GM19455 (cell line): ENCODE data around the gene TRO.

Experiments
- ATAC-seq: cut with Tn5 transposase; IDR thresholded peaks from one replicate; pipeline ENCODE4 v1.9.1; 2021; ENCODE audit not compliant: unreplicated experiment

Gene TRO, protein sequence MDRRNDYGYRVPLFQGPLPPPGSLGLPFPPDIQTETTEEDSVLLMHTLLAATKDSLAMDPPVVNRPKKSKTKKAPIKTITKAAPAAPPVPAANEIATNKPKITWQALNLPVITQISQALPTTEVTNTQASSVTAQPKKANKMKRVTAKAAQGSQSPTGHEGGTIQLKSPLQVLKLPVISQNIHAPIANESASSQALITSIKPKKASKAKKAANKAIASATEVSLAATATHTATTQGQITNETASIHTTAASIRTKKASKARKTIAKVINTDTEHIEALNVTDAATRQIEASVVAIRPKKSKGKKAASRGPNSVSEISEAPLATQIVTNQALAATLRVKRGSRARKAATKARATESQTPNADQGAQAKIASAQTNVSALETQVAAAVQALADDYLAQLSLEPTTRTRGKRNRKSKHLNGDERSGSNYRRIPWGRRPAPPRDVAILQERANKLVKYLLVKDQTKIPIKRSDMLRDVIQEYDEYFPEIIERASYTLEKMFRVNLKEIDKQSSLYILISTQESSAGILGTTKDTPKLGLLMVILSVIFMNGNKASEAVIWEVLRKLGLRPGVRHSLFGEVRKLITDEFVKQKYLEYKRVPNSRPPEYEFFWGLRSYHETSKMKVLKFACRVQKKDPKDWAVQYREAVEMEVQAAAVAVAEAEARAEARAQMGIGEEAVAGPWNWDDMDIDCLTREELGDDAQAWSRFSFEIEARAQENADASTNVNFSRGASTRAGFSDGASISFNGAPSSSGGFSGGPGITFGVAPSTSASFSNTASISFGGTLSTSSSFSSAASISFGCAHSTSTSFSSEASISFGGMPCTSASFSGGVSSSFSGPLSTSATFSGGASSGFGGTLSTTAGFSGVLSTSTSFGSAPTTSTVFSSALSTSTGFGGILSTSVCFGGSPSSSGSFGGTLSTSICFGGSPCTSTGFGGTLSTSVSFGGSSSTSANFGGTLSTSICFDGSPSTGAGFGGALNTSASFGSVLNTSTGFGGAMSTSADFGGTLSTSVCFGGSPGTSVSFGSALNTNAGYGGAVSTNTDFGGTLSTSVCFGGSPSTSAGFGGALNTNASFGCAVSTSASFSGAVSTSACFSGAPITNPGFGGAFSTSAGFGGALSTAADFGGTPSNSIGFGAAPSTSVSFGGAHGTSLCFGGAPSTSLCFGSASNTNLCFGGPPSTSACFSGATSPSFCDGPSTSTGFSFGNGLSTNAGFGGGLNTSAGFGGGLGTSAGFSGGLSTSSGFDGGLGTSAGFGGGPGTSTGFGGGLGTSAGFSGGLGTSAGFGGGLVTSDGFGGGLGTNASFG (N-terminal part only)

DNA sequence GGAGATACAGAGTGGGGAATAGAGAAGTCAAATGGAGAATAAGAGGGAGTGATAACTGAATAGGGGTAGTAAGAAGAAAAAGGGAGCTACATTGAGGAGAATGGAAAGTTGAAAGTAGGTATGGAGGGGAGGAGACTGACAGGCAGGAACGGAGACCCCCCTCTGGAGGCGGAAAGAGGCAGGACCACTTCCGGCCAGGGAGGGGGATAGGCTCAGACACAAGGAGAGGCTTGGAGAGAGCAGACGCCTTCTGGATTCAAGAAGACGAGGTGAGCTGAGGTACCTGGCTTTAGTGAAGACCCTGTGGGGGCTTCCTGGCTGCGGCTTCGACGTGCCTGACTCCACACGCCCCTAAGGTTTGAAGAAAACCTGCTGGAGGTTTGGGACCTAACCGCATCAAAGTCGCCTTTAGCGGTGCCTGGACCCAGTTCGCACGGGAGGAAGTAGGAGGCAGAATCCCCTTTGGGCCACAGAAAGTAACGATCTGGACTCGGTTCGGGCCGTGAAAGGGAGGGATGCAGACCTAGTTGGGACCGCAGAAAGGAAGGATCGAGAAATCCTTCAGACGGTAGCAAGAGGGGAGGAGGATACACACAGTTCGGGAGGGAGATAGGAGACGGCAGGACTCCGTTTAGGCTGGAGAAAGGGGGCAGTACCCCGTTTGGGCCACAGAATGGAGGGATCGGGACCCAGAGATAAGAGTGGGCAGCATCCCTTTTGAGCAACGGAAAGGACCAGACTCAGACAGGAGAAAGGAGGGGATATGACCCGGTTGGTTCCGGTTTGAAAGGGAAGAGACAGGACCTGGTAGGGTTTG is at the start of gene TRO:
Gene TRO (plus strand): TSS at position 215 of the 817 bp plus-strand sequence. CDS start 1,423 bp downstream, outside the sequence.
- ATAC-seq, result no peak

DNA sequence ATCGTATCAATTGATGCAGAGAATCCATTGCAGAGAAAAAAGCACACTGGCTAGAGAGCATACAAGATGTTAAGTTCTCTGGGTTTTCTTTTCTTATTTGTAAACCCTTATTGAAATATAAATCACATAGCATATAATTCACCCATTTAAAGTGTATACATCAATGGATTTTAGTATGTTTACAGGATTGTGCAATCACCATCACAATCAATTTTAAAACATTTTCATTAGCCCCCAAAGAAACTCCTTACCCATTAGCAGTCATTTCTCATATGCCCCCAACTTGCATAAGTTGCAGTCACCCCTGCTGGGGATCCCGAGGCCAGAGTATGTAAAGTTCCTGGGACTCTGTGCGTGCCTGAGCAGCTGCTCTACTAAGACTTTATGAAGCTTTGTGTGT is 34.9 kb upstream of the TRO start:
- no peak for ATAC-seq

DNA sequence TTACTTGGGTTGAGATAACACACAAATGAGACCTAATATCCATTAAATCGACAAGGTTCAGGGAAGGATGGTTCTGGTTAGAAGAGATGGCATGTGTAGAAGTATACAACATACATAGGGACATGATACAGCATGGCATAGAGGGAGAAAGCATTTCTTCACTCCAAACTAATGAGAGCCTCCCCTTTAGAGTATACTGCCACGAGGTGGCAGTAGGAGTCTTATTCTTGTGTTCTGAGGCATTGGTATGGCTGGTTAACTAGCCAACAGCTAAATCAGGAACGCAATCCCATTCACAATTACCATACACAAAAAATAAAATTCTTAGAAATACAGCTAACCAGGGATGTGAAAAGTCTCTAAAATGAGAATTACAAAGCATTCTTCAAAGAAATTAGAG is 29.1 kb upstream of the TRO start:
- no peak for ATAC-seq

DNA sequence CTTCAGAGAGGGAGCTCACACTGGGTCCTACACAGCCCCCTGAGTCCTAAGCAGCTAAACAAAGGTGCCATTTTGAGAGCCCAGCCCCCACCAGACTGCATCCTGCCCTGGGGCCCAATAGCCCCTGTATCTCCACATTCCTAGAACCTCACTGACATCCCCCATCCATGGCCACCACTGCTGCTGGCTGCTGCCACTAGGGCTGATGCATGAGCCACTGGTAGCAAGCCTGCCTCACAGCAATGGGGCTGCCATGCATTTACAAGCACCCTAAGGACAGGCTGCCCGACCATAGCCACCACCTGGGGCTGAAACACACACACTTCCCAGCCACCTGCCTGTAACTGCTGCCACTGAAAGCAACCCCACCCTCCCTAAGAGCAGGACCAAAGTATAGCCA is 26.5 kb upstream of the TRO start:
- no peak for ATAC-seq

DNA sequence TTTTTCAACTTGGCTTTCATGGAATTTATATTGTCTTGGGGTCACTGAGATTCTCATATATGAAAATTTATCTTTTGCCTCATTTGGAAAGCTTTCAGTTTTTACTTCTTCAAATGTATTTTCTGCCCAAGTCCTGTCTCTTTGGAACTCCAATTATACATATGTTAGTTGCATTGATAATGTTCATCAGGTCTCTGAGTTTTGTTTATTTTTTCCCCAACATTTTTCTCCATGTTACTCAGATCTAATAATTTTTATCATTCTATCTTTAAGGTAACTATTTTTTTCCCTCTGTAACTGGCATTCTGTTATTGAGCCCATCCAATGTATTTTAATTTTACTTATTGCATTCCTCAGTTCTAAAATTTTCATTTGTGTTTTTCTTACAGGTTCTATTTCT is 10.7 kb upstream of the TRO start:
- ATAC-seq, result no peak

DNA sequence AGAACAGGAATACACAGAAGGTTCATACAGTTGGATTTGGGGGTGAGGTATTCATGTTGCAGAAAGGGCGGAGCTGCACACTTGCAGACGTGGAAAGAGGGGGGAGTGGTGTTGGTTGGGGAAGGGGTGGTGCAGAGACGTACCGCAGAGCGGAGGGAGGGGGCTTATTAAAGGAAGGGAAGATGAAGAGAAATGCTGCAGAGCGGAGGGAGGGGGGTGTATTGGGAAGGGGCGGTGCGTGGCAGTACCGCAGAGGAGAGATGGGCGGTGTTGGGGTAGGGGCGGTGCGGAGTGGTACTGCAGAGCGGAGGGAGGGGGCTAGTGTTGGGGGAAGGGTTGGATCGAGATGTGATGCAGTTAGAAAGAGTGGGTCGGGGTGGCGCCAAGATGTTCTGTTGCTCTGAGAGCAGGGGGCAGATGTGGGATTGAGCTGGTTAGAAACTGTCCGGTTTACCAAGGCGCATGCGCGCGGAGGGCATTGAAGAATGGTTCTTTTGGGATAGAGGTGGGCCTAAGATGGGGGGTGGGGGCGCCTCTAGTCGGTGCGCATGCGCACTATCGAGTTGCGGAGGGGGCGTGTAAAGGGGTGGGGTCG is 900 bp downstream of the TRO start:
- ATAC-seq, result no peak

DNA sequence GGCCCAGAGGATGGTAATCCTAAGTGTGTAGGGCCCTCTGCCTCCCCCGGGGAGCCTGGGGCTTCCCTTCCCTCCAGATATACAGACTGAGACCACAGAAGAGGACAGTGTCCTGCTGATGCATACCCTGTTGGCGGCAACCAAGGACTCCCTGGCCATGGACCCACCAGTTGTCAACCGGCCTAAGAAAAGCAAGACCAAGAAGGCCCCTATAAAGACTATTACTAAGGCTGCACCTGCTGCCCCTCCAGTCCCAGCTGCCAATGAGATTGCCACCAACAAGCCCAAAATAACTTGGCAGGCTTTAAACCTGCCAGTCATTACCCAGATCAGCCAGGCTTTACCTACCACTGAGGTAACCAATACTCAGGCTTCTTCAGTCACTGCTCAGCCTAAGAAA is 1.9 kb downstream of the TRO start:
- ATAC-seq, result no peak

DNA sequence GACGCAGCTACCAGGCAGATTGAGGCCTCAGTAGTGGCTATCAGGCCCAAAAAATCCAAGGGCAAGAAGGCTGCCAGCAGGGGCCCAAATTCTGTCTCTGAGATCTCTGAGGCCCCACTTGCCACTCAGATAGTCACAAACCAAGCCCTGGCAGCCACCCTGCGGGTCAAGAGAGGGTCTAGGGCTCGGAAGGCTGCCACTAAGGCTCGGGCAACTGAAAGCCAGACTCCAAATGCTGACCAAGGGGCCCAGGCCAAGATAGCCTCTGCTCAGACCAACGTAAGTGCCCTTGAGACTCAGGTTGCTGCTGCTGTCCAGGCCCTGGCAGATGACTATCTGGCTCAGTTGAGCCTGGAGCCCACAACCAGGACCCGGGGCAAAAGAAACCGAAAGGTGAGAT is 2.8 kb downstream of the TRO start:
- no peak for ATAC-seq

DNA sequence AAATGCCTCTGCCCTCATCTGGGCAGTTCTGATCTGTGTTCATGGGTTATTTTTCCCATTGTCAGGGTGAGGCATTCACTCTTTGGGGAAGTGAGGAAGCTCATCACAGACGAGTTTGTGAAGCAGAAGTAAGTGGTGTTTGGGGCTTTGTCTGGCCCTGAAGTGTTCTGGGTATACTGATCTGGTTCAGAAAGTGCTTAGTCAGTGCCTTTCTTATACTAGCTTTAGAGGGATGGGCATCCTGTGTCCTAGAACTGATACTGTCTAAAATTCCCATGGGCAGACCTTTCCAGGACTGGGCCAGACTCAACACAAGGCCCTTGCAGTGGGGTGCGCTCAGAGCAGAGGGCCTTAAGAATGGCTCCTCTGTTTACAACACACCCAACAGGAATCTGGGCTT is 6.4 kb downstream of the TRO start:
- no peak for ATAC-seq

DNA sequence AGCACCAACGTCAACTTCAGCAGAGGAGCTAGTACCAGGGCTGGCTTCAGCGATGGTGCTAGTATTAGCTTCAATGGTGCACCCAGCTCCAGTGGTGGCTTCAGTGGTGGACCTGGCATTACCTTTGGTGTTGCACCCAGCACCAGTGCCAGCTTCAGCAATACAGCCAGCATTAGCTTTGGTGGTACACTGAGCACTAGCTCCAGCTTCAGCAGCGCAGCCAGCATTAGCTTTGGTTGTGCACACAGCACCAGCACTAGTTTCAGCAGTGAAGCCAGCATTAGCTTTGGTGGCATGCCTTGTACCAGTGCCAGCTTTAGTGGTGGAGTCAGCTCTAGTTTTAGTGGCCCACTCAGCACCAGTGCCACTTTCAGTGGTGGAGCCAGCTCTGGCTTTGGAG is 8.3 kb downstream of the TRO start:
- no peak for ATAC-seq

DNA sequence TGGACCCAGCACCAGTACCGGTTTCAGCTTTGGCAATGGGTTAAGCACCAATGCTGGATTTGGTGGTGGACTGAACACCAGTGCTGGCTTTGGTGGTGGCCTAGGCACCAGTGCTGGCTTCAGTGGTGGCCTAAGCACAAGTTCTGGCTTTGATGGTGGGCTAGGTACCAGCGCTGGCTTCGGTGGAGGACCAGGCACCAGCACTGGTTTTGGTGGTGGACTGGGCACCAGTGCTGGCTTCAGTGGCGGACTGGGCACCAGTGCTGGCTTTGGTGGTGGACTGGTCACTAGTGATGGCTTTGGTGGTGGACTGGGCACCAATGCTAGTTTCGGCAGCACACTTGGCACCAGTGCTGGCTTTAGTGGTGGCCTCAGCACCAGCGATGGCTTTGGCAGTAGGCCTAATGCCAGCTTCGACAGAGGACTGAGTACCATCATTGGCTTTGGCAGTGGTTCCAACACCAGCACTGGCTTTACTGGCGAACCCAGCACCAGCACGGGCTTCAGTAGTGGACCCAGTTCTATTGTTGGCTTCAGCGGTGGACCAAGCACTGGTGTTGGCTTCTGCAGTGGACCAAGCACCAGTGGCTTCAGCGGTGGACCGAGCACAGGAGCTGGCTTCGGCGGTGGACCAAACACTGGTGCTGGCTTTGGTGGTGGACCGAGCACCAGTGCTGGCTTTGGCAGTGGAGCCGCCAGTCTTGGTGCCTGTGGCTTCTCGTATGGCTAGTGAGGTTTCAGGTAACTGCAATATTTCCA is 9.8 kb downstream of the TRO start:
- no peak for ATAC-seq

DNA sequence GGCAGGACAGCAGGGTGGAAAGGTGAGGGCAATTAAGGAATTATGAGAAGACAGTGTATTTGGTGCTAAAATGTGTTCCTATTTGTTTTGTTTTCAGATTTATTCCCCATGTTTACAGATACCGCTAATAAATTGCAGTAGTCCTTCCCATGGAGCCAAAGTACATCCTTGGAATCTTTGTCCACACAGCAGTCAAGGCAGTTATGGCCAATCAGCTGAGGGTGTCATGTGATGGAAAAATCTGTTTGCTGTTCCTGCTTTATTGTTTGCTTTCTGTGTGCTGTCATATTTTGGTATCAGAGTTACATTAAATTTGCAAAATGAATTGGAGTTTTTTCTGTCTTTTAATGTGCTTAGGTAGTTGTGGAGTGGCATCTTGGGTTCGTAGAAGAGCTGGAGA is 10.5 kb downstream of the TRO start:
- no peak for ATAC-seq

DNA sequence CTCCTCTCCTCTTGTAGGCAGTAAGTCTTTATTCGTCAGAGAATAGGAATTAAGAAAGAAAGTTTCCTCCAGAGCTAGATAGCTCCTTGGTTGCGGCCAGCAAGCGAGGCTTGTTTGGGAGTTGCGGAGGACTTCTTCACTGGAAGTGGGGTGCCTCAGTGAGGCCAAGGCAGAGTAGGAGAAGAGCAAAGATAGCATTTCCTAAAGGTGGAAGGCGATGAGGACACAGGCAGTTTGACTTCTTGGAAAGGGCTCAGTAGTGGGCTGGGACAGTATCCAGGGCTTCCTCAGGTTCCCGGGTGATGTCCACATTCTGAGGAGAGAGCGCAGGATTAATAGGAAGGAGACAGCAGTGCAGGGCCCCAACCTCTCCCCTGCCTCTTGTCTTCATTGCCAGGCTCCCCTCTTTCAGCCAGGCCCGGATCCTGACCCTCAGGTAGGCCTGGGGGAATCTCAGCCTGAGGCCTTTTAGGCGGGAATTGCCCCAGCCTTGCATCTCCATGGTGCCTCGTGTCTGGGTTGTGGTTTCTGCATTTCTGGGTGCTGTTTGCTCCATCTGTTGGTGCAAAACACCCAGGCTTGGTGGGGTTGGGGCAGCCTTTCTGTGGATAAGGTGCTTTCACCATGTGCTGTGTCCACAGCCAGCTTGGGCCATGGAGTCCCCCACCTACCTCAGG is 12.7 kb downstream of the TRO start:
- ATAC-seq, result no peak

DNA sequence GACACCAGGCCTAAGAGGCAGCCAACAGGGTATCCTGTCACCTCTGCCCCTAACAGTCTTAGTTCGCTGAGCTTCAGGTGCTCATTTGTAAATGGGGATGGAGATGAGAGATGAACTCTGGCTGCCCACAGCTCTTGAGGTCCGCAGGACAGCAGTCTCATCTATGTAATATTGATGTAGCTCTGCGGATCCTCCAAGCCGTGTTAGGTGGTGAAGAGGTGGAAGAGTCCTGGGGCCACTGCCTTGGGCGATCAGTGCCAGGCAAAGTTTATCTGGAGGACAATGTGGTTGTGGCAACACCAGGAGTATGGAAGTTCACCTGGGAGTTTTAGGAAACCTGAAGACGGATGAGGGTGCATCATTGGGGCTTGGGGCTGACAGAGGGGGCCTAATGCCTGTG is 13.4 kb downstream of the TRO start:
- ATAC-seq, result no peak

DNA sequence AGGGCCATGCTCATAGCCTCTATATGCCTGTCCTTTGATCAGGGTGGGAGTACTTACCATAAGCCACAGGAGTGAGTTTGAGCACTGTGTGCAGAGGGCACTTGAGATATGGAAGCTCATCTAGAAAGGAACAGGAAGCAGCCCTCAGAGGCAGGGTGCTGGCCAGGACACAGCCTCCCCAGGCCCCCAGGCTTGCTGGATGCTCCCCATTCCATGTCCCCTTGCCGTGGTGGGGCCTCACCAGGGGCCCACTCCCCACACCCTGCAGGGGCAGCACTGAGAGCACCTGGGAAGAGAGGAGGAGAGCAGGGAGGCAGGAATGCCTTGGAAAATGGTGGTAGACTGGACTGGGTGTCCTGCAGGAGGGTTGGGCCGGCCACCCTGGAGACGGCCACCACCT is 14.3 kb downstream of the TRO start:
- ATAC-seq, result no peak

DNA sequence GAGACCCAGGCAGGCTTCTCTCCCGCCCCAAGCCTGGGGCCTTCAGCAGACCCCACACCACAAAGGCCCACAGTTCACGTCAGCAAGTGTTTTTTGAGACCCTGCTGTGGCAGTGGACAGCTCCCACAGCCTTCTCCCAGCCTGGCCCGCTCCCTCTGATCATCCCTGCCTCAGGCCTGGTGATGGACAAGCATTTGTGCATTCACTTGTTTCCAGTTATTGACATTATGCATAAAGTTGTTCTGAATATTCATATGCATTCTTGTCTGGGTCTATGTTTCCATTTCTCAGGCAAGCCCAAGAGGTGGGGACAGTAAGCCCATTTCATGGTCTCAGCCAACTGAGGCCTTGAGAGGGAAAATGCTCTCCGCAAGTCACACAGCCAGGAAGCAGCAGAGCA is 14.7 kb downstream of the TRO start:
- no peak for ATAC-seq

DNA sequence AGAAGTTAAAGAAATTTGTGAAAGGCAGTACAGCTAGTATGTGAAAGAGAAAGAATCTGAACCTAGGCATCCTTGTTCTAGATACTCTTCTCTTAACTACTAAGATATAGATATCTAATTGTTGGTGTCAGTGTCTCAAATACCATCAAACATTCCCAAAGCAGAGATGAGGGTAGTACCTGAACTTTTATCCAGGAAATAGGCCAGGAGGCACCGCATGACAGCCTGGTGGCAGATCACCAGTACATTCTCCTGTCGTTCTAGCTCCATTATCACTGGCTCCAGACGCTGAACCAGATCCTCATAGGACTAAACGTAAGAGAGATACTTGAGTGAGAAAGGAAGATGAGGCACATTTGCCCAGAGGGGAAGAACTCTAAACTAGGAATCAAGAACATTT is 16.8 kb downstream of the TRO start:
- ATAC-seq, result no peak

DNA sequence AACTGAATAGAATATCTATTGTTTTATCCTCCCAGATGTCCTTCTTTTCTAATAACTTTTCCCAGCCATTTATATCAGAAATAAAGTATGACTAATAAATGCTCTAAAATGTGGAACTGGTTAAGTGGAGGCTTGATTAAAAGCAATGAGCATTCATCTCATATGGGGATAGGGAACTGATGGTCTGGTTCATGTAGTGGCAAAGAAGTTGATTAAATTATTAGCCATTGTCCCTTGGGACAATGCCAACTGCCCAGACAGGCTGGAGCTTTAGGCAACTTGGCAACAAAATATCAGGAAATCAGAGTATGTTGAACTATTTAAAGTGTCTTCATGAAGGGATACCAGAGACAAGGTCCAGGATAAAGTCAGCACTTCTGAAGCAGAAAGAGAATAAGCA is 24.2 kb downstream of the TRO start:
- no peak for ATAC-seq

DNA sequence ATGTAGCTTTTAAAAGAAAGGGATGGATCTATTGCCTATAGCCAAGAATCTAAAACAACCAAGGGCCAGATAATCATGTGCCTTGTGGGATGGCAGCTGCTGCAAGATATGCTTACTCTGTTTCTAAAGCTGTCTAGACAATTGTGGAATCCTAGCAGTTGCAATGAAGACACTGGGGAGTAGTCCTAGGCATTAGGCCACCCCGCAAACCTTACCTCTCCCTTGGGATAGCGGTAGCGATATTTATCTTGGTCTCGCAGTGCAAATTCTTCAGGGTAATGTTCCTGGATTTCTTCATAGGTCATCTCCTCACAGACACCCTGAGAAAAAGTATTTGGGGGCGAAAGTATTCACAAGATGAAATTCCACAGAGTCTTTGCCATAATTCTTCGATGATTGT is 24.6 kb downstream of the TRO start:
- ATAC-seq, result no peak
